C4-2B (cell line): Measurements from ENCODE around the gene CNTN5.

Source experiments
- CTCF ChIP-seq: fragments of 450-650 bp; conservative IDR thresholded peaks from 2 replicates; pipeline ENCODE4 v1.5.1; 2017; ENCODE audit warnings: mild to moderate bottlenecking
- ZFX ChIP-seq: fragments of 450-650 bp; IDR thresholded peaks from 2 replicates; pipeline ENCODE4 v1.6.1; 2017

- no peak for TF ChIP-seq CTCF
- no peak for TF ChIP-seq ZFX
Measured at GRCh38 chr11:100329352-100329751, 1308.6 kb downstream of the CNTN5 start.
